ENCODE results near the gene SUPT20HL1.
"Not testable (repeated sequence)": the region's sequence is repeated elsewhere in the genome, so short reads cannot be mapped to it uniquely, and the experiment has no call there.

Gene SUPT20HL1

GRCh38 chrX:24360272-24360671 lies at the start of gene SUPT20HL1:
Gene SUPT20HL1 (plus strand): TSS chrX:24360639. CDS start chrX:24362761, 2,122 bp downstream.
- DNase-seq = no peak

GRCh38 chrX:24310916-24311315 lies 49.5 kb upstream of the SUPT20HL1 start:
- DNase-seq = not testable (repeated sequence)

- DNase-seq = not testable (repeated sequence)
Observed at GRCh38 chrX:24311507-24312248, 48.8 kb upstream of the SUPT20HL1 start.

GRCh38 chrX:24312249-24312607 lies 48.2 kb upstream of the SUPT20HL1 start:
- not testable (repeated sequence) for DNase-seq

GRCh38 chrX:24314019-24314635 lies 46.3 kb upstream of the SUPT20HL1 start, which contains the start of gene SUPT20HL2:
Gene SUPT20HL2 (minus strand): TSS chrX:24314069. CDS start chrX:24313315, 754 bp downstream.
- no peak for DNase-seq

GRCh38 chrX:24316111-24316510 lies 44.3 kb upstream of the SUPT20HL1 start:
- DNase-seq = no peak

- no peak for DNase-seq
Observed at GRCh38 chrX:24317567-24317966, 42.9 kb upstream of the SUPT20HL1 start.

GRCh38 chrX:24321741-24322395 lies 38.6 kb upstream of the SUPT20HL1 start:
- no peak for DNase-seq

GRCh38 chrX:24325231-24325630 lies 35.2 kb upstream of the SUPT20HL1 start:
- DNase-seq = no peak

- DNase-seq = no peak
Observed at GRCh38 chrX:24332878-24333277, 27.6 kb upstream of the SUPT20HL1 start.

GRCh38 chrX:24333371-24333770 lies 27.1 kb upstream of the SUPT20HL1 start:
- DNase-seq = no peak

- DNase-seq = no peak
Observed at GRCh38 chrX:24334461-24334860, 26.0 kb upstream of the SUPT20HL1 start.

GRCh38 chrX:24335871-24336270 lies 24.6 kb upstream of the SUPT20HL1 start:
- DNase-seq = no peak

- no peak for DNase-seq
Observed at GRCh38 chrX:24339911-24340310, 20.5 kb upstream of the SUPT20HL1 start.

GRCh38 chrX:24340501-24340900 lies 19.9 kb upstream of the SUPT20HL1 start:
- no peak for DNase-seq

- DNase-seq = no peak
Observed at GRCh38 chrX:24341795-24342194, 18.6 kb upstream of the SUPT20HL1 start.

GRCh38 chrX:24343719-24344118 lies 16.7 kb upstream of the SUPT20HL1 start:
- DNase-seq = no peak

GRCh38 chrX:24347881-24348280 lies 12.6 kb upstream of the SUPT20HL1 start:
- DNase-seq = no peak

- DNase-seq = no peak
Observed at GRCh38 chrX:24350217-24350616, 10.2 kb upstream of the SUPT20HL1 start.

GRCh38 chrX:24355095-24355494 lies 5.3 kb upstream of the SUPT20HL1 start:
- no peak for DNase-seq

GRCh38 chrX:24357106-24357505 lies 3.3 kb upstream of the SUPT20HL1 start:
- DNase-seq = no peak

GRCh38 chrX:24362089-24362745 lies 1.8 kb downstream of the SUPT20HL1 start:
- DNase-seq = not testable (repeated sequence)

GRCh38 chrX:24363432-24364181 lies 3.2 kb downstream of the SUPT20HL1 start:
- not testable (repeated sequence) for DNase-seq
